Peyer's patch (tissue), 4 donors: ENCODE measurements around the gene CKMT2.

Source experiments
- CTCF ChIP-seq, 6 experiments: fragments of 450-650 bp in 4 of 6; fragments of 200-600 bp in 2 of 6; sonication (generic) in 1 of 6; IDR thresholded peaks; one replicate each; pipeline ENCODE4 v1.5.1; 2017 to 2019; ENCODE audit warnings: antibody characterized with exemption in 6 of 6, mild to moderate bottlenecking in 3 of 6, moderate library complexity in 1 of 6
- POLR2A ChIP-seq, 2 donors: fragments of 450-650 bp; IDR thresholded peaks; one replicate each; pipeline ENCODE4 v1.5.1; 2017; ENCODE audit warnings: antibody characterized with exemption in 2 of 2, mild to moderate bottlenecking in 2 of 2, moderate library complexity in 2 of 2

- TF ChIP-seq POLR2A (IDR thresholded peaks at IDR 0.05) (no peak), CTCF (IDR thresholded peaks at IDR 0.05) (no peak)
These were observed 6.2 kb upstream of the CKMT2 start for GRCh38 chr5:81226949-81227348.
